Activated CD8-positive, alpha-beta memory T cell treated with anti-CD3 and anti-CD28 coated beads for 24 hours (primary cell): ENCODE results near the gene ZNF687.
"Not testable (repeated sequence)": the region's sequence is repeated elsewhere in the genome, so short reads cannot be mapped to it uniquely, and the experiment has no call there.

Experiments used
- DNase-seq: peaks from one replicate; pipeline ENCODE4 v3.0.0-alpha.2; 2020

Gene ZNF687

GRCh38 chr1:151281969-151282882, at the start of gene ZNF687:
Gene ZNF687 (plus strand): TSS chr1:151282299. CDS start chr1:151286292, 3,993 bp downstream.
- DNase-seq = peak; percentile 99

GRCh38 chr1:151235235-151235634, 46.9 kb upstream of the ZNF687 start:
- no peak for DNase-seq

- DNase-seq = no peak
These were observed 44.2 kb upstream of the ZNF687 start for GRCh38 chr1:151237678-151238466.

GRCh38 chr1:151238467-151238739, 43.7 kb upstream of the ZNF687 start:
- DNase-seq = no peak

GRCh38 chr1:151242442-151242841, 39.7 kb upstream of the ZNF687 start:
- no peak for DNase-seq

GRCh38 chr1:151243683-151244216, 38.3 kb upstream of the ZNF687 start:
- DNase-seq = no peak

- DNase-seq = no peak
These were observed 35.3 kb upstream of the ZNF687 start for GRCh38 chr1:151246786-151247185.

GRCh38 chr1:151251656-151252470, 30.2 kb upstream of the ZNF687 start:
- DNase-seq = no peak

- peak; percentile 93 for DNase-seq
These were observed 27.6 kb upstream of the ZNF687 start, which contains the start of gene PSMD4 for GRCh38 chr1:151254217-151255213. Gene PSMD4 (plus strand): TSS chr1:151254734. CDS start chr1:151254783, 49 bp downstream.

GRCh38 chr1:151255381-151255780, 26.7 kb upstream of the ZNF687 start:
- no peak for DNase-seq

GRCh38 chr1:151259351-151259750, 22.7 kb upstream of the ZNF687 start:
- DNase-seq = no peak

- no peak for DNase-seq
These were observed 16.5 kb upstream of the ZNF687 start for GRCh38 chr1:151265446-151266236.

GRCh38 chr1:151266315-151266714, 15.8 kb upstream of the ZNF687 start:
- DNase-seq = no peak

GRCh38 chr1:151266821-151267220, 15.3 kb upstream of the ZNF687 start:
- no peak for DNase-seq

GRCh38 chr1:151267760-151268159, 14.3 kb upstream of the ZNF687 start:
- DNase-seq = no peak

- DNase-seq = no peak
These were observed 8.1 kb upstream of the ZNF687 start for GRCh38 chr1:151273924-151274466.

GRCh38 chr1:151275341-151275740, 6.8 kb upstream of the ZNF687 start:
- DNase-seq = not testable (repeated sequence)

- no peak for DNase-seq
These were observed 4.8 kb upstream of the ZNF687 start for GRCh38 chr1:151277249-151277648.

- DNase-seq = peak; percentile 99
These were observed 702 bp upstream of the ZNF687 start for GRCh38 chr1:151281225-151281968.
